Activated CD4-positive, alpha-beta T cell treated with anti-CD3 and anti-CD28 coated beads, Interleukin-2, amount 50 U/mL, for 16 hours (primary cell): ENCODE measurements around the gene RNASEH2A.

Experiments used
- DNase-seq: peaks from one replicate; pipeline ENCODE4 v3.0.0-alpha.2; 2020

RNASEH2A gene

DNA sequence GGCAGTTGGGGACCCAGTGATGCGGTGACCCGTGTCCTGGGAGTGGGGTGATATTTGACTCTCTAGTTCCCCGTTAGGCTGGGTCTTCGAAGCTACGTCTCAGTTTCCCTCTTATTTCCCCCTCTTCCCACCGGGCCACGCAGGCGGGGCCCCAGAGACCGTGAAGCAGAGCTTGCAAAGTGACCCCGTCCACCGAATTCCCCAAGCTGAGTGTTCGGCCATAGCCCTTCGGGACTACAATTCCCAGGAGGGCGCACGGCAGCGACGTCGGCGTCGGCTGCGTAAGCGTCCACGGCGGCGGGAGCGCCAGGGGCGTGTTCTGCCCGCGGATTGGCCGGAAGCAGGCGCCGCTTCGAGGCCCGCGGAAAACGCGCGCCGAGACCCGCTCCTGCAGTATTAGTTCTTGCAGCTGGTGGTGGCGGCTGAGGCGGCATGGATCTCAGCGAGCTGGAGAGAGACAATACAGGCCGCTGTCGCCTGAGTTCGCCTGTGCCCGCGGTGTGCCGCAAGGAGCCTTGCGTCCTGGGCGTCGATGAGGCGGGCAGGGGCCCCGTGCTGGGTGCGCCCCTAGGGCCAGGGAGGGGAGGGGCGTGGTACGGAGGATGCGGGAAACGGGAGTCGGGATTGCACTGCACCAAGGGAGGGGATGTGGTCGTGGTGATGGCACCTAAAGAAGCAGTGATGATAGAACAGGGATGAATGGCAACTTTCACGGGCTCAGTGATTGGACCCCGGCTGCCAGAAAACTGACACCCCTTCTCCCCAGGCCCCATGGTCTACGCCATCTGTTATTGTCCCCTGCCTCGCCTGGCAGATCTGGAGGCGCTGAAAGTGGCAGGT, at the start of gene RNASEH2A:
Gene RNASEH2A (plus strand): TSS at position 343 of the 840 bp plus-strand sequence. CDS start 90 bp downstream, at position 433.
- DNase-seq: peak; percentile 92

DNA sequence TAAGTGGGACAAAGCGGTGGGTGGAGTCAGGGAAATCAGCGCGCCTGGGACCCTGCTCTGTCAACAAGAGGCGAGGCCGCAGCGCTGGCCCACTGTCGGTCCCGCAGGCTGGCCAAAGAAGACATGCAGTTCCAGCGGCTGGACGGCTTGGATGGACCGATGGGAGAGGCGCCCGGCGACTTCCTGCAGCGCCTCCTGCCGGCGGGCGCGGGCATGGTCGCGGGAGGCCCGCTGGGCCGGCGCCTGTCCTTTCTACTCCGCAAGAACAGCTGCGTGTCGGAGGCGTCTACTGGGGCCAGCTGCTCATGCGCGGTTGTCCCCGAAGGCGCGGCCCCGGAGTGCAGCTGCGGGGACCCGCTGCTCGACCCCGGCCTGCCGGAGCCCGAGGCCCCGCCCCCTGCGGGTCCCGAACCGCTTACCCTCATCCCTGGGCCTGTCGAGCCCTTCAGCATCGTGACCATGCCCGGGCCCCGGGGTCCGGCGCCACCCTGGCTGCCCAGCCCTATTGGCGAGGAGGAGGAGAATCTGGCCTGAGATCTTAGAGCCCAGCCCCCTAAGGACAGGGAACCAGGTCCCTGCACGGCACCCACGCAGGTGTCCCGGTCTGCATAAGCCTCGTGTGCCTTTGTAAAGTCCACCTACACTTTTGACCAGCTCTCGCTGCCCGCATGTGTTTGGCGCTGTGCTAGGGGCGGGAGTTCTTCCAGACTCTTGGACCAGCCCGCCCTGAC, 48.7 kb upstream of the RNASEH2A start:
- peak; percentile 69 for DNase-seq

DNA sequence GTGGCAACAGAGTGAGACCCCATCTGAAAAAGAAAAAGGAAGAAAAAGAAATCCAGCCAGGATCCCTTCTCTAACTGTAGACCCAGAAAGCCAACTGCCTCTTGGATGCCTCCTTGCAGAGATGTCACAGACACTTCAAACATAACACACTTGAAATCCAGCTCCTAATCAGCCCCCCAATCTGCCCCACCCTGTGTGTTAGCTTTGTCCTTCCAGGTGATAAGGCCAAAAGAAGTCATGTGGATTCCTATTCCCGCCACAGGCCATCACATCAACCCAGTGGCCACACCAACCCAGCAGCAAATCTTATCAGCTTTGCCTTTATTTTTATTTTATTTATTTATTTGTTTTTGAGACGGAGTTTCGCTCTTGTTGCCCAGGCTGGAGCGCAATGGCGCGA, 46.7 kb upstream of the RNASEH2A start:
- DNase-seq: no peak

DNA sequence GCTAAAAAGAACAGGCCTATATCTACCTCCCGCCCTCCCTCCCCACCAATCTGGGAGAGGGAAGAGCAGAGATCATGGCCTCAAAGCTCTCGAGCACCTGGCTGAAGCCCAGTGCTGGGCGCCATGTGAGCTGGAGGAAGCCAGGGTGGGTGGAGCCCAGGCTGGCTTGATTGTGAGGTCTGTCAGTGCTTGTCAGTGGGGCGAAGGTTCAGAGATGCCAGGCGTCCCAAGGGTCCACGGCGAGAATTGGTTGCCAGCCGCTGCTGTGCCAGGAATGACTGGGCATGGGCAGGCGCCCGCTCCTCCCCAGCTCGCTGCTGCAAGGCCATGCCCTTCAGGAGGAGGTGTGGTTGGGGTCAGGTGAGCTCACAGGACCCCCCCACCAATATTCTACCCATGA, 43.3 kb upstream of the RNASEH2A start:
- no peak for DNase-seq

DNA sequence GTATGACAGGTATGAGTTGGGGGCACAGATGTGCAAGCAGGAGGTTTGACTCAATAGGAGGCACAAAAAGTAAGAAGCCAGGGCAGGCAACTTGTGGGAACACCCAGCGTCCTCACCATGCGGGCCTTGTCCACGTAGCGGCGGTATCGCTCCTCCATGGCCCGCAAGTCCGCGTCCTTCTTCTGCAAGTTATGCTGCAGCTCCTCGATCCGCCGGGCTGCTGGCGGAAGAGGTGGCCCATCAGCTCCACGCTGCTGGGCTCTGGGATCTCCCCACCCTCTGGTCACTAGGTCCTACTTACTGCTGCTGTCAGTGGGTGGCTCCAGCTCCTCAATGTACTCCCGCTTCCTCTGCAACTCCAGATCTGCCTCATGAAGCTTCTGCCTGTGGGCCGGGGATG, 41.7 kb upstream of the RNASEH2A start:
- no peak for DNase-seq

DNA sequence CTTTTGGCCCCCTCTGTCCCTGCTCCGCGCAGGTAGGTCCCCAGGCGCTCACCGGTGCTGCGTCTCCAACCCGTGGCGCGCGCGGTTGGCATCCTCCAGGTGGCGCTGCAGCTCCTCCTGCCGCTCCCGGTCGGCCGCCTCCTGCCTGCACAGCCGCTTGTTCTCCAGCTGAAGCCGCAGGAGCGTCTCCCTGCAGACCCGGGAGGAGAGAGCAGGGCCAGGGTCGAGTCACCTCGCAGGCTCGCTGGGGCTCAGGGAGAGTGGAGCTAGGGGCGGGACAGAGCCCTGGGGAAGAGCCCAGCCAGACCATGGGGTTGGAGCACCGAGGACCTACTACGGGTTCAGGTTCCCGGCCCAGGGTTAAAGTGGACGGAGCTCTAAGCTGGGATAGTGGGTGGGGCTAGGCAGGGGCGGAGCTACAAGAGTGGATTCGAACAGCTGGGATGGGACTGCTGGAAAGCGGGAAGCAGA, 40.3 kb upstream of the RNASEH2A start:
- peak; percentile 72 for DNase-seq

DNA sequence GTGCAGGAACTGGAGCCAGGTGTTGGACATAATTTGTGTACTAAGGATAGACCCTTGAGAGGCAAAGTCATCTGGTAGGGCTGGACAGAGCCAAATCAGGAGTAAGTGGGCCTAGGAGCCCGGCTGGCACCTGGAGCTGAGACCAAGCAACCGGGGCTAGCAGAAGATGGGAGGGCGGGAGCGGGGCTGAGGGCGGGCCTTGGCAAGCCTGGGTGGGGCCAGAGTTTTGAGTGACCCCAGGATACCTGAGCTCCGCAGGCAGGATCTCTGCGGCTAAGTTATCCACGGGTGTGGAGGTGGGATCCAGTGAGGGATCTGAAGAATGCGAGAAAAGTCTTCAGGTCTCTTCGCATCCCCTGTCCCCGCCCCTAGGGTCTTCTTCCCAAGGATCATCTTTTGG, 39.2 kb upstream of the RNASEH2A start:
- DNase-seq: no peak

DNA sequence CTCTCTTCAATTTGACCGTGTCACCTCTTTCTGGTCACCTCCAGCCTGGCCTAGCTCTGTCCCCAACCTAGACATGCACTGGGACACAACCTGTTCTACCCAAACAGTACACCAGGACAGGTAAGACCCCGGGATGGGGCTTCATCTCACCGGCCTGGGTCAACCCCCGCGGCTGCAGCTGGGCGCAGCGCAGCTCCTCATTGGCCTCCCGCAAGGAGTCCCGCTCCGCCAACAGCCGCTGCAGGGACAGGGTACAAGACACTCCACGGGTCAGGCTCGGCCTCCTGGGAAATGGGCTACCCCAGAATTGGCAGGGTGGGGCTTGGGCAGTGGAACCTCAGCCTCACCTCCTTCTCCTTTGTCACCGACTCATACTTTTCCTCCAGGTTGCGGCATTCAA, 38.7 kb upstream of the RNASEH2A start:
- no peak for DNase-seq

DNA sequence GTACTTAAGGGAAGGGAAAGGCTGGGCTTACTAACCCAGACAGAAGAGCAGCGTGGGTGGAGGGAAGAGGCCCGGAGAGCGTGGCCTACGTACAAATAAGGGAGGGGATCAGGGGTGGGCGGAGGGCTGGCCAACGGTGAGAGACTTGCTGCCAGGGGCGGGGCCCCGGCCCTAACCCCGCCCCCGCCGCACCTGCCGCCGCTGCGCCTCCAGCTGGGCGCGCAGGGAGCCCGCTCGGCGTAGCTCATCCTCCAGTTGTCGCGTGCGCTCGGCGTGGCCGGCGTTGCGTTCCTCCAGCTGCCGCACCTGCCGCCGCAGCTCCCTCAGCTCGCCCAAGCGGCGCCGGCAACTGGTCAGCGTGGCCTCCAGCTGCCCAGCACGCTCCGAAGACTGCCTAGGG, 36.7 kb upstream of the RNASEH2A start:
- DNase-seq: peak; percentile 66

DNA sequence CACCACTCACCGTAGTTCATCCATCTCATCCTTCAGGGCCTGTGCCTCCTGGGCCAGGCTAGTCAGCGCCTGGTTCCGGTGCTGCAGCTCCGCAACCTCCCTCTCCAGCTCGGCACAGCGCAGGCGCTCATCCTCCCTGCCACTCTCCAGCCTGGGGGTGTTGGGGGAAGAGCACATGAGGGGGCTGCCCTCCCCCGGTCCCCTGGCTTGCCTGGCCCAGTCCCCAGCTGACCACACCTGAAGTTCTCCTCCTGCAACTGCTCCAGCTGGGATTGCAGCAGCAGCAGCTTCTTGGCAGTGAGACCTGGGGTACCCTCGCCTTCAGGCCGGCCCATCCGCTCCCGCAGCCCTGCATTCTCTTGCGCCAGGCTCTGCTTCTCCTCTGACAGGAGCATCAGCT, 35.5 kb upstream of the RNASEH2A start:
- DNase-seq: no peak

DNA sequence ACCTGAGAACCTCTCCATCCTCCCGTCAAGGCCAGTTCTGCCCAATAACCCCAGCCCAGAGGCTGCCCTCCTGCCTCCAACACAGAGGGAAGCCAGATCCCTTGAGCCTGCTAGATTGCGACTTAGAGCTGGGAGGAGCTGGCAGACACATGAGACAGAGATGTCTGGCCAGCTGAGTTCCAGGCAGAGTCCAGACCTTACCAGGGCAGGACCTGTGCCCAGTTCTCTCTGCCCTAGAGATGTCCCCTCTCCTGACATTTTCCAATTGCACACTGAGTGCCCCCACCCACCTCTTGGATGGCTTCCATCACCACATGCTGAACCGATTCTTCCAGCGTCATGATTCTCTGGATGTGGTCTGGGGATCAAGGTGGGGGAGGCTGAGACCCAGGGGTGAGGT, 34.1 kb upstream of the RNASEH2A start:
- no peak for DNase-seq

DNA sequence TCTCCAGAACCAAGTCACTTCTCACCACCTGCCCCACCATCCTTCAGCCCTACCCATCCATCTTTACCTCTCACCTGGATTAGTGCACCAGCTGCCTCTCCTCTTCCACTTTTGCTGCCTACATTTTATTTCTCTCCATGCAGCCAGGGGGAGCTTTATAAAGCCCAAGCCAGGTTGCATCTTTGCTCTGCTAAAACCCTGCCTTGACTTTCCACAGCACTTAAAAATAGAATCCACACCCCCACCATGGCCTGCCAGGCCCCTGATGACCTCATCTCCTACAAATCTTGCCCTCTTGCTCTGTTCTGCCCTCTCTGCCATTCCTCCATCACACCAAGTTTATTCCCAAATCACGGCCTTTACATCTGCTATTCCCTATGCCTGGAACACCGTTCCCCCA, 32.8 kb upstream of the RNASEH2A start:
- no peak for DNase-seq

DNA sequence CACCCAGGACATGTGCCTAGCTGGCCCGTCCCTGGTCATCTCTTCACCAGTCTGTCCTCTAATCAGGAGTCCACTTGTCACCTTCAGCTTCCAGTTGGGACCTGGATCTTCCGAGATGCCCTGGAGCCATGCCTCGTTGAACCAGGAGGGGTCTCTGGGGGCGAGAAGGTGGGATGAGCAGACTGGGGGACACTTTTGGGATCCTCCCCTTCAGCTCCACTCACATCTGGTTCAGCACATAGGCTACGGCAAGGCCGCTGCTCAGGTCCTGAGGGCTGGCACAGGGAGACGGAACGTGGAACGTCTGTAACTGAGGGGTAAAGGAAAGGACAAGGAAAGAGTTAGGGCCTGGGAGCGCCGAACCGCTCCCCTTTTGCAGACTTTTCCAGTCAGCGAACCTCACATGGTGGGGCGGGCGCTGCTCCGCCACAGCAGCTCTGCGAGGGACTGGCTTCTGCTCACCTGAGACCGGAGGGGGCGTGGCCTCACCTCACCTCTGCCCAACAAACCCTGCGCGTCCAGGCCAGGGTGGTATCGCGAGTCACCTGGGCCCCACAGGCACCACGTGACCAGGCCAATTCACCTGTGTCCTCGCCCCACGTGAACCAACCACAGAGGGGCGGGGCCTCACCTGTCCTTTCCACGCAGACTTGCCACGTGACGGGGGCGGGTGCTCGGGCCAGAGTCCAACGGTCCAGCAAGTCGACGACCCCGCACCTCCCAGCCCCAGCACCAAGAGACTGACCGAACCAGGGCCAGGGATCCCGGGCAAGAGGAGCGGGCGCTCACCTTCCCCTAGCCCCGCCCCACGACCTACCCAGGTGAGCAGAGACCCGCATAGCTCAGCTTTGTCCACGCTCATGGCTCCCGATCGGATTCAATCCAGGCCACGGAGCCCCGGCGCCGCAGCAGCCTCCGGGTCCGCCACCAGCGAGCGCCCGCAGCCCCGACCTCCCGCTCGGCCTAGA, 31.5 kb upstream of the RNASEH2A start, which contains the start of gene HOOK2:
Gene HOOK2 (minus strand): TSS at position 965 of the 968 bp plus-strand sequence. CDS start 103 bp downstream, at position 862.
- DNase-seq: no peak

DNA sequence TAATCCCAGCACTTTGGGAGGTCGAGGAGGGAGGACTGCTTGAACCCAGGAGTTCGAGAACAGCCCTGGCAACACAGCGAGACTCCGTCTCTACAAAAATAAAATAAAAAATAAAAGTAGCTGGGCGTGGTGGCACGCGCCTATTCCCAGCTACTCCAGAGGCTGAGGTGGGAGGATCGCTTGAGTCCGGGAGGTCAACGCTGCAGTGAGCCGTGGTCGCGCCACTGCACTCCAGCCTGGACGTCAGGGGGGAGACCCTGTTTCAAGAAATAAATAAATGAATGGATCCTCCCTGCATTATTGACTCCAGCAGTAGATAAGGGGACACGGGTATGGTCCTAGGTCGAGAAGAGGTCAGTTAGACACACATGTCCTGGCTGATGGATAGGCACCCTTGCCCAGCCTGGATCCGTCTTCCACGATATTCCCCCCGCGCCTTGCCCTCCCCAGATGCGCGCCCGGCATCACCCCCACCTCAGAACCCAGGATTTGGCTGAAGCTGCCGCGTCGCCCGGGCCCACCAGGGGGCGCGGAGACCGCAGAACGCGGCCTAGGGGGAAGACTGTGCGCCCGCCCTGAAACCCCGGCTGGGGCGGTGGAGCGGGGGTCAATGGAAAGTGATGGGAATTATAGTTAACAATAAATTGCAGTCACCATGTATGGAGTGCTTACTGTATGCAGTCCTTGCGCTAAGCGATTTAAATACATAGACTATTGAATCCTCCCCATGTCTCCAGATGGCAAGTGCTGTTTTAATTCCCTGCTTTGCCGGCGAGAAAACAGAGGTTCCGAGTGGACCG, 29.0 kb upstream of the RNASEH2A start:
- peak; percentile 86 for DNase-seq

DNA sequence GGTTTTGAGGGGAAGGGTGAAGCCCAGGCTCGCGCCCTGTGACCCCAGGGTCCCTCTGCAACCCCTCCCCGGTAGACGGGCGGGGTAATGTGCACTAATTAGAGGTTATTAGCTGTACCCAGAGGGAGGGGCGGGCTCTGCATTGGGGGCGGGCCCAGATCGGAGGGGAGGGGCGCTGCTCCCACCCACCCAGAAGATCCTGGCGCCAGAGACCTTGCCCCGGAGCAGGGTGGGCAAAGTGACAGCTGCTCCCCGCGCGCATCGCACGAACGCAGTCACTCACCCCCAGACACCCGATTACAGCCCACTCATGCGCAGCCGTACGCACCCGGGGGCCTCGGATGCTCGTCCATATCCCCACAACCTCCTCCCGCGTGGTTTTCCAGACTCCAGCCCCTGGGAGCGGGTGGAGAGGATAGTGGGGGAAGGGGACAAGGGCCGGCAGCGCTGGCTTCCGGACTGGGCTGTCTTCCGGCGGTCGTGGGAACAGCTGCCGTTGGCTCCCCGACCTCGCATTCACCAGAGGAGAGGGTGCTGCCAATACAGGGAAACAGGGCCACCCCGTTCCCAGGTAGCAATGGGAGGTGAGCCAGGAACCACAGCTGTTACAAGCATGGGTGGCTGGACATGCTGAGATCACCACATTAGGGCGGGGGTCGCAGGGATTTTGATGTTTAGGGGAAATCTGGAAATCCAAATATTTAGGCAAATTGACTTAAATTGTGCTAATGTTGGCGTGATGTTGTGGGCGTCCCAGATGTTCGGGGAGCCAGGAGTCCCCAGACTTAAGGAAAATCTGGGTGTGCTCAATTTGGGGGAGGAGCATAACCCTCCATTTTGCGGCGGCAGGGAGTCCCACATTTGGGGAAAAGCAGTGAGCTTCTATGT, 28.1 kb upstream of the RNASEH2A start:
- peak; percentile 68 for DNase-seq

DNA sequence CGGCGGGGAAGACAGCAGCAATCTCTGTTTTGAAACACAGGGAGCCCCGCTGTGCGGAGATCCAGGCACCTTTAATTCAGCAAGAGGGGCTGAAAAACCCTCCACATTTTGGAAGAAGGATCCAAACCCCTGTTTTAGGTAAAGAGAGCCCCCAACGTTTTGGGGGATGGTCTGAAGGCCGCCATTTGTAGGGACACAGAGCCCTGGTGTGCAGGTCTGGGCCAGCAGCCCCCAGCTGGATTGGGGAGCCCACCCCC, 27.6 kb upstream of the RNASEH2A start:
- DNase-seq: no peak

DNA sequence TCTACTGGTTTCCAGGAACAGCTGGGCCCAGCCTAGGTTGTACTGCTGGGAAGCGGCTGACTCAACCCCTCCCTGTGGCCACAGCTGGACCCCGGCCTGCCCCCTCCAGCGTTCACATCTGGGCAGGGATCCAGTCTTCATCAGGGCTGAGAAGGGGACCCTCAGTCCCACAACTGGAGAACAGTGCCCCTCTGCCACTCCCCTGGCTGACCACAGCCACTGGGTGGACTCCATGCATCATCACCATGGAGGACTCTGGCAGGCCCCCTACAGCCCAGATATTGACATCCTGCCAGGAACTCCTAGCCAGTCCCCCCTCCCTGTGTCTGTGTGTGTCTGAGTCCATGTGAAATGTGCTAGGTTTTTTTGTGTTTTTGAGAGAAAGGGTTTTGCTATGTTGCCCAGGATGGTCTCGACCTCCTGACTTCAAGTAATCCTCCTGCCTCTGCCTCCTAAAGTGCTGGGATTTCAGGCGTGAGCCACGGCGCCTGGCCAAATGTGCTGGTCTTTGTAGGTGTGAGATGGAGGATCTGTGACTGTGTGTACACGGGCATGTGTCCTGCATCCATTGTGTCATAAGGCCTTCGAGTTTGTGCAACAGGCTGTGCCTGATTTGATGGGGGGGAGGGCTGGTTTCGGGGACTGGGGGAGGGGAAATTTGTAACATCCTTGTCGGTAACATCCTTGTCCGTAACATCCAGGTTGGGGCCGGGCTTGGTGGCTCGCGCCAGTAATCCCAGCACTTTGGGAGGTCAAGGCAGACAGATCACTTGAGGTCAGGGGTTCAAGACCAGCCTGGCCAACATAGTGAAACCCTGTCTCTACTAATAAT, 27.0 kb upstream of the RNASEH2A start:
- DNase-seq: no peak

DNA sequence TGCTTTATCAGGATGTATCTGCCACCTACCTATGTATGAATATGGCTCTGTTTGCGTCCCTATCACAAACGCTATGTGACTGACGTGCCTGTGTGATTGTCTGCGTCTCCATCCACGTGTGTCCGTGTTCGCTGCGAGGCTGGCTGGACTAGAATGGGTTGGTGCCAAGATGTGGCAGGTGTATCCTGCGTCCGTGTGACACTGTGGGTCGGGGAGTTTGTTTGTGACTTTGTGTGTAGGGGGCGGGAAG, 24.3 kb upstream of the RNASEH2A start:
- no peak for DNase-seq

DNA sequence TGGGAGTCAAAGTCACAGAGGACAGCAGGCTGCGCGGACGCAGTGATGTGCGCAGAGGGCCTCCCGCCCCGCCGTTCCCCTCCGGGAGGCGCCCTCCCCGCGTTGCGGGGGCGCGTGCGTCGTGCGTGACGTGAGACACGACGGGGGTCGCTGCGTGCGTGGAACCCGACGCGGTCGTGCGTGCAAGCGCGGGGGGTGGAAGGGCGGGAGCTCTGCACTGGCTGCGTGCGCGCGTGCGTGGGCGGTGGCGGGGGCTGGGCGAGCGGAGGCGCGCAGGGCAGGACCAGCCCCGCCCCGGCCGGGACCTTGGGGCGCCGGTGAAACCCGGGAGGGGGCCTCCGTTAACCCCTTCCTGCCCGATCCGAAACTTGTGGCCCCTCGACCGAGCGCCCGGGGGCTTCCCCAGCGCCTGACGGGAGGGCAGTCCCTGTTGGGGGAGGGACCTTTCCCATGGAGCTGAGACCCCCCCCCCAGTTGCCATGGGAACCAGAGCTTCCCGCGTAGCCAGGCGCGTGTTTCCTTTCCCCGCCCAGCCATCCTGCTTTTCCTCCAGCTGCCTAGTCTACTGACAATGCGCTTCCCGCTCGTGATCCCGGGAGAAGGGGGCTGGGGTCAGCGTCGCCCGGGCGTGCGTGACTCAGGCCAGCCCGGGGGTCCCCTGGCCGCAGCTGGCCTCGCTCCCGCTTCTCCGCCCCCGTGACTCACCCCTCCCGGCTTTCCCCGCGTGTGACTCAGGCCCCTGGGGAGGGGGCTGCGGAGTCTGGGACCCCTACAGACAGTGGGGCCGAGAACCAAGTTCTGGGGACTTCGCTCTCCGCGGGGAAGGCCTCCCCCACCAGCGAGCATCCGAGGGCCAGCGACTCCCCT, 23.7 kb upstream of the RNASEH2A start:
- DNase-seq: peak; percentile 95
